H1 (cell line): Measurements from ENCODE around the gene PHLPP1. TPM values are rescaled to one million over a fixed set of nuclear protein-coding genes. Genes with fewer than 3 reads are reported as not detected.

Source experiments
- CHD7 ChIP-seq: fragments of 300-600 bp; sonication (generic); IDR thresholded peaks from 2 replicates; pipeline ENCODE4 v1.7.1; 2012; ENCODE audit warnings: low read length, moderate library complexity, mild to moderate bottlenecking, inconsistent platforms; ENCODE audit not compliant: insufficient replicate concordance
- GABPA ChIP-seq: IDR thresholded peaks from 2 replicates; pipeline ENCODE4 v1.6.1; 2011; ENCODE audit warnings: mild to moderate bottlenecking, low read length, moderate library complexity, borderline replicate concordance; ENCODE audit not compliant: insufficient read depth
- KDM1A ChIP-seq: fragments of 200-600, 300-600 bp; sonication (generic); IDR thresholded peaks from 2 replicates; pipeline ENCODE4 v1.7.1; 2016; ENCODE audit warnings: mild to moderate bottlenecking, low read length, borderline replicate concordance
- MAFK ChIP-seq: IDR thresholded peaks from 2 replicates; pipeline ENCODE4 v1.6.1; 2012; ENCODE audit warnings: low read depth, mild to moderate bottlenecking, improper control_type of control experiment, low read length
- POLR2A ChIP-seq, 2 experiments: IDR thresholded peaks; 1 replicate in 1 of 2; 2 replicates in 1 of 2; pipeline ENCODE4 v1.6.1; 2011; ENCODE audit warnings: low read depth in 2 of 2, low read length in 2 of 2, mild to moderate bottlenecking in 2 of 2; ENCODE audit errors: control extremely low read depth in 1 of 2
- RXRA ChIP-seq: IDR thresholded peaks from 2 replicates; pipeline ENCODE4 v1.6.1; 2011; ENCODE audit warnings: low read depth, mild to moderate bottlenecking, low read length, moderate library complexity; ENCODE audit not compliant: insufficient read depth
- polyA plus RNA-seq, 7 experiments: library from polyadenylated mRNA; depleted of rRNA in 3 of 7; stranded (reverse) in 5 of 7; unstranded in 2 of 7; fragments of >200 nt in 5 of 7; fragments of 200-250 nt in 2 of 7; gene quantifications; 1 replicate in 5 of 7; 2 replicates in 1 of 7; 4 replicates in 1 of 7; pipeline versions ENCODE4 v1.2.1 to v1.2.3, GENCODE V29; 2011 to 2013; ENCODE audit warnings: missing spikeins in 2 of 7, mixed read lengths in 2 of 7
- total RNA-seq: library from RNA; stranded (reverse); fragmentation: NEBNext Ultra II Directional; extraction: Animal tissue kit (Norgen Biotek cat#: 25700); gene quantifications from 2 replicates; pipeline ENCODE4 v1.2.1, GENCODE V29; 2021

The PHLPP1 gene
- total and polyA plus RNA-seq, 2 of the 8 experiments (the other 6 are each of a cell fraction or from before 2014, with no cell fraction given) = 28.0 to 66.3 TPM

- TF ChIP-seq KDM1A (no peak), GABPA (no peak), MAFK (no peak), RXRA (no peak), CHD7 (no peak), POLR2A (IDR thresholded peaks at IDR 0.05; ENCODE audit: control extremely low read depth in 1 of 2, low read depth in 2 of 2, low read length in 2 of 2) (no peak)
- TF ChIP-seq, all 59 proteins: peak for 0
Observed at GRCh38 chr18:62914871-62915392, 199.6 kb downstream of the PHLPP1 start (continued).
